Gastrocnemius medialis (tissue), 4 donors: ENCODE data around the gene HTR4.

Experiments
- CTCF ChIP-seq, 5 experiments: fragments of 450-650 bp in 3 of 5; fragments of 200-600 bp in 2 of 5; sonication (generic) in 2 of 5; IDR thresholded peaks in 4 of 5; conservative IDR thresholded peaks in 1 of 5; 1 replicate in 4 of 5; 2 replicates in 1 of 5; pipeline ENCODE4 v1.5.1; 2016 to 2019; ENCODE audit warnings: antibody characterized with exemption in 5 of 5, mild to moderate bottlenecking in 3 of 5, moderate library complexity in 3 of 5
- POLR2A ChIP-seq, 2 donors: fragments of 450-650 bp; IDR thresholded peaks; one replicate each; pipeline ENCODE4 v1.6.1; 2017; ENCODE audit warnings: antibody characterized with exemption in 2 of 2, mild to moderate bottlenecking in 2 of 2, moderate library complexity in 2 of 2

- peak in 4 of 5 experiments; percentile 18 to 66 (median 42) for TF ChIP-seq CTCF (IDR thresholded peaks at IDR 0.05 in 4 of 5, conservative IDR thresholded peaks at IDR 0.05 in 1 of 5)
- TF ChIP-seq POLR2A (IDR thresholded peaks at IDR 0.05), result no peak
These were observed 171.4 kb downstream of the HTR4 start for GRCh38 chr5:148482697-148483462.
